WERI-Rb-1 (cell line): ENCODE data around the gene PRKCE.

Source experiments
- DNase-seq: peaks from one replicate; pipeline ENCODE4 v3.0.0-alpha.2; 2020
- H3K27ac ChIP-seq: fragments of 250-450 bp; sonication (Bioruptor Pico); 2 replicates; pipeline ENCODE4 v1.5.1; 2020; ENCODE audit warnings: mild to moderate bottlenecking, moderate library complexity
- H3K27me3 ChIP-seq: fragments of 250-450 bp; sonication (Bioruptor Pico); 2 replicates; pipeline ENCODE4 v1.5.1; 2021; ENCODE audit warnings: mild to moderate bottlenecking, low read depth, moderate library complexity; ENCODE audit not compliant: insufficient read depth, severe bottlenecking
- H3K36me3 ChIP-seq: fragments of 250-450 bp; sonication (Bioruptor Pico); 2 replicates; pipeline ENCODE4 v1.5.1; 2020; ENCODE audit warnings: mild to moderate bottlenecking, moderate library complexity
- H3K4me3 ChIP-seq: 2 replicates; pipeline ENCODE4 v1.5.1; 2011; ENCODE audit warnings: low read depth, mild to moderate bottlenecking, control low read depth, low read length
- H3K9me3 ChIP-seq: fragments of 250-450 bp; sonication (Bioruptor Pico); 2 replicates; pipeline ENCODE4 v1.5.1; 2021; ENCODE audit warnings: mild to moderate bottlenecking, moderate library complexity; ENCODE audit not compliant: severe bottlenecking
- TF ChIP-seq, protein P1 (sequence below): IDR thresholded peaks from 2 replicates; pipeline ENCODE4 v1.5.1; 2011; ENCODE audit warnings: low read depth, mild to moderate bottlenecking, control low read depth, inconsistent platforms, low read length

The PRKCE gene

DNA sequence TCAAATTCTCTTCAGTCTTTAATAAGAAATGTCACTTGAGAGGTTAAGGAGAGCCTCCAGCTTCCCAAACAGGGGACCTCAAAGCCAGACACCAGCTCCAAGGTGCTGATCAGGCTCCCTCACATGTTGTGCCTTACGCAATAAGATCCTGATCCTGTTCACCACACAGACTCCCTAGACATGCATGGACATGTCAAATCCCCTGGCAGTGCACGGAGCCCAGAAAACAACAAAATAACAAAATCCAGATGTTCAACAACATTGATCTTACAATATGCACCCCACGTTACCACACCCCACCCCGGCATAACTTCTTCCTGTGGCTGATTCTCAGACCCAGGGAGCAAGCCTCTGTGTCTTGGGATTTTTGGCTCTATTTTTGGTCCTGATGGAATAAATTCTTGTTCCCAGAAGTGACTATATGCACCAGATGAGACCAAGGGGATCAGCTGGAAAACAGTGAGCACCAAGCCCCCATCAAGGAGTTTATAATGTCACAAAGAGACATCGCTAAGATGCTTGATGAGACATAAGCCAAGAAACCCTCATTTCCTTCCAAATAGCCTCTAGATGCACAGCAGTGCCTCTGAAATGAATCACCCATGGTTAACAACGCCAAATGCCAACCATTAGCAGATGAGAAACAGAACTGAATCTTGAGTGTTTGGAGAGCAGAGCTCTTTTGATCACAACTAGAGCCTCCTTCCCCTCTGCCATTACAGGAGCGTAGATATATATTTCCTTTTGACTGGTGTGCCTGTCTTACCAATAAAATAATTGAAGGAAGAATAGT lies 198.2 kb downstream of the PRKCE start:
- Histone ChIP-seq H3K9me3 (peaks cover 3% of the 10 kb centered on the region), H3K27me3 (no peaks in the 10 kb centered on the region), H3K36me3 (no peaks in the 10 kb centered on the region), H3K4me3 (no peak overlapping the region), H3K27ac (no peak overlapping the region)
- TF ChIP-seq, protein P1, sequence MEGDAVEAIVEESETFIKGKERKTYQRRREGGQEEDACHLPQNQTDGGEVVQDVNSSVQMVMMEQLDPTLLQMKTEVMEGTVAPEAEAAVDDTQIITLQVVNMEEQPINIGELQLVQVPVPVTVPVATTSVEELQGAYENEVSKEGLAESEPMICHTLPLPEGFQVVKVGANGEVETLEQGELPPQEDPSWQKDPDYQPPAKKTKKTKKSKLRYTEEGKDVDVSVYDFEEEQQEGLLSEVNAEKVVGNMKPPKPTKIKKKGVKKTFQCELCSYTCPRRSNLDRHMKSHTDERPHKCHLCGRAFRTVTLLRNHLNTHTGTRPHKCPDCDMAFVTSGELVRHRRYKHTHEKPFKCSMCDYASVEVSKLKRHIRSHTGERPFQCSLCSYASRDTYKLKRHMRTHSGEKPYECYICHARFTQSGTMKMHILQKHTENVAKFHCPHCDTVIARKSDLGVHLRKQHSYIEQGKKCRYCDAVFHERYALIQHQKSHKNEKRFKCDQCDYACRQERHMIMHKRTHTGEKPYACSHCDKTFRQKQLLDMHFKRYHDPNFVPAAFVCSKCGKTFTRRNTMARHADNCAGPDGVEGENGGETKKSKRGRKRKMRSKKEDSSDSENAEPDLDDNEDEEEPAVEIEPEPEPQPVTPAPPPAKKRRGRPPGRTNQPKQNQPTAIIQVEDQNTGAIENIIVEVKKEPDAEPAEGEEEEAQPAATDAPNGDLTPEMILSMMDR, result no peak
- no peak for DNase-seq

DNA sequence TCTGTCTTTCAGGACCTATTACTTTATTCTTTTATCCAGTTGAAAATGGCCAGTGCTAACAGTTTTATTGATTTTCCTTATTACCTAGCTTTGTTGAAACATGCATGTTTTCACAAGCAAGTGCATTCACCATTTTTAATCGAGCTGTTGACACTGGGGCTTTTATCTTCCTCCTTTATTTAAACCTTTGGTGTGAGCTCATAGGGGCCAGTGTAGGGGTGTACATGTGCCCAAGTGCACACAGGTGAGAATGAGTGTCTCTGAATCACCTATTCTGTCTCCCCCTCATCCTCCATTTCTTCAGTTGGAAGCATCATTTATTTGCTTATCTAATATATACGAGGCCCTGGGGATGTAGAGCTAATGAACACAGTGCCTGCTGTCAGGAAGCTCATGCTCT lies 199.1 kb downstream of the PRKCE start:
- no peak overlapping the region for H3K27ac ChIP-seq
- no peak overlapping the region for H3K4me3 ChIP-seq
- TF ChIP-seq, protein P1, result no peak
- H3K36me3 ChIP-seq, result no peaks in the 10 kb centered on the region
- H3K27me3 ChIP-seq, result no peaks in the 10 kb centered on the region
- DNase-seq, result no peak
- peaks cover 3% of the 10 kb centered on the region for H3K9me3 ChIP-seq

DNA sequence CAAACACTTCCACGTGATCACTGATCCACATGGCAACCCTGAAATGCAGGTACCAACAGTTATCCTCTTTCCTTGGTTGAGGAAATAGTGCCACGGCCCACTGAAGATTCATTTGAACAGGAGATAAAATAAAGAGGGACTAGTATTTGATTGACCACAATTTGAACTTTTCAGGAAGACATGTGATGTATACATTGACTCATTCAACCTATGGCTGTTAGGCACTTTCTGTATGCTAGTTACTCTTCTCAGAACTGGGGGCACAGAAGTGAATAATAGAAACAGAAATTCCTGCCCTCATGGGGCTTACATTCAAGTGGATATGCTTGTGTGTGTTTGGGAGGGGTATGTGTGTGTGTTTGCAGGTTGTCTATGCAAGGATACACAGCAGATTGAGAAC lies 199.6 kb downstream of the PRKCE start:
- H3K27ac ChIP-seq, result no peak overlapping the region
- DNase-seq, result no peak
- peaks cover 3% of the 10 kb centered on the region for H3K9me3 ChIP-seq
- no peaks in the 10 kb centered on the region for H3K27me3 ChIP-seq
- no peaks in the 10 kb centered on the region for H3K36me3 ChIP-seq
- H3K4me3 ChIP-seq, result no peak overlapping the region
- TF ChIP-seq, protein P1, result no peak

DNA sequence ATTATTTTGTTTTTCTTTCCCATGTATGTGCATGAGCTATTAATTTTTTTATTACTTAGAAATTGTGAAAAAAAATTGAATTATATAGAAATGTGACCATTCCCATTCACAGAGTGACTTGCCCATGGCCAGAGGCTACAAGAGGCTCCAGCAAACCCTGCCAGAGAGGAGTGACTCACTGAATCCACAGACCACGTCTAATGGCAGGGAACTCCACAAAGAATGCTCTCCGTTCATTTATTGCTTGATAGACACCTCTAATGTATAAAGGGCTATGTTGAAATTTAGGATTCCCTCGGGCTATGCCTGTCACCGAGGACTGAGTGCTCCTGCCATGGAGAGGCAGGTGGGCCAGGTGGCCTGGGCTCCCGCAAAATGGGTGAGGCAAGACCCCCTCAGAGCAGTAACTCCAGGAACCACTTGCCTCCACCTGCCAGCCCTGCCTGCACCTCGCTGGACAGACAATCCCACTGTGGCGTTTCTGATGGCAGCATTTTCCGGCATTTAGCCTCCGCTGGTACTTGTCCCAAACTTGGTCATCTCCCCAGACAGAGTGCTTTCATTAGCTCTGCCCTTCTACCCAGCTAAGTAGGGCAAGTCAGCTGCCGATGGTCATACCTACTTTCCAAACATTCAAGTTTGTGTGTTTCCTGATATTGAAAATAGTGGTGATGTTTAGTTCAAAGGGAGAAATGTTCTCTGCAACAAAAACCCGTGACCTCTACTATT lies 200.3 kb downstream of the PRKCE start:
- Histone ChIP-seq H3K36me3 (no peaks in the 10 kb centered on the region), H3K27me3 (no peaks in the 10 kb centered on the region), H3K27ac (no peak overlapping the region), H3K4me3 (no peak overlapping the region), H3K9me3 (peaks cover 3% of the 10 kb centered on the region)
- TF ChIP-seq, protein P1, result no peak
- no peak for DNase-seq

DNA sequence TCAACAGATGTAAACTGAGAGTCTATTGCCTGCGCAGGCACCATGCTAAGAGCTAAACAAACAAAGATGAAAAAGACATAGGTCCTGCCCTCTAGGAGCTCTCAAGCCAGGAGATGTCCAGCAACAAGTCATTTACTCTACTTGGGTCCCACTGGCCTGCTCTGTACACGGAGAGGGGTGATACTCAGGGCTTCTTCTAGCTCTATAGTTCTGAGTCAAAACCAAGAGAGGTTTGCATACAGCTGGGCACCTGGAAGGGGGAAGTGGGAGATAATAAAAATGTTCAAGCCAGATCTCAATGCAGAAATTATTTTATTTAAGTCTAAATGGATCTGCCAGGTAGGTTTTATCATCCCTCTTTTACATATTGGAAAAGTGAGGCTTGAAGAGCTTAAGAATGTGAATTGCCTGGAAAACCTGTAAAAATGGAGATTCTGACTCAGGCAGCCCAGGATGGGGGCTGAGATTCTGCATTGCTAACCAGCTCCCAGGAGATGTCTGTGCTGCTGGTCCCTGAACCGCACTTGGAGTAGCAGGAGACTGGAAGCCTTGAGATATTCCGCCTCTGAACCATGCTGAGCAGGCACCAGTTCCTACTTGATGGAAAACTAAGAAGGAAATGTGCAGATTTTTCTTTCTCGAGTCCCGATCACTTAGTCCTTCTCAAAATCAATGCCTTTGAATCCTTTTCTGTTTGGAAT lies 201.1 kb downstream of the PRKCE start:
- H3K27me3 ChIP-seq, result no peaks in the 10 kb centered on the region
- H3K9me3 ChIP-seq, result peaks cover 3% of the 10 kb centered on the region
- TF ChIP-seq, protein P1, result no peak
- H3K36me3 ChIP-seq, result no peaks in the 10 kb centered on the region
- no peak overlapping the region for H3K27ac ChIP-seq
- DNase-seq, result no peak
- H3K4me3 ChIP-seq, result no peak overlapping the region
